Erythroblast (primary cell): ENCODE data around the gene SCFD1.

ENCODE experiments used
- GATA1 ChIP-seq: IDR thresholded peaks from 2 replicates; pipeline ENCODE4 v1.6.1; 2011; ENCODE audit warnings: low read depth, mild to moderate bottlenecking, control low read depth, low read length, moderate library complexity
- POLR2A ChIP-seq: IDR thresholded peaks from 2 replicates; pipeline ENCODE4 v1.6.1; 2011; ENCODE audit warnings: mild to moderate bottlenecking, low read length

GRCh38 chr14:30587141-30587540 is 35.0 kb upstream of the SCFD1 start:
- TF ChIP-seq POLR2A, result no peak
- TF ChIP-seq GATA1, result no peak
